Psoas muscle (tissue), 8 donors: ENCODE measurements around the gene PKNOX2. TPM values are rescaled to one million over a fixed set of nuclear protein-coding genes. Genes with fewer than 3 reads are reported as not detected.

ENCODE experiments used
- ATAC-seq, 4 donors: fragments of 200-7000 bp; cut with Tn5 transposase; one replicate each; pipeline ENCODE4 v1.9.1; 2020; ENCODE audit warnings: moderate library complexity in 3 of 4, mild to moderate bottlenecking in 2 of 4
- DNase-seq, 2 donors: peaks; one replicate each; pipeline ENCODE4 v3.0.0-alpha.2; 2020
- H3K27ac ChIP-seq: fragments of 200-600 bp; one replicate; pipeline ENCODE4 v1.8.0; 2022
- H3K27me3 ChIP-seq, 3 donors: fragments of 200-600 bp in 1 of 3; one replicate each; pipeline versions ENCODE4 v1.6.1 to v1.8.0; 2013 to 2022; ENCODE audit warnings: low read length in 2 of 3, mild to moderate bottlenecking in 2 of 3, moderate library complexity in 1 of 3; ENCODE audit not compliant: insufficient read depth in 3 of 3
- H3K36me3 ChIP-seq, 2 donors: fragments of 200-600 bp in 1 of 2; one replicate each; pipeline versions ENCODE4 v1.6.1 to v1.8.0; 2013 to 2022; ENCODE audit warnings: low read depth in 1 of 2, mild to moderate bottlenecking in 1 of 2, moderate library complexity in 1 of 2; ENCODE audit not compliant: insufficient read depth in 1 of 2
- H3K4me1 ChIP-seq: fragments of 200-600 bp; one replicate; pipeline ENCODE4 v1.8.0; 2022
- H3K4me3 ChIP-seq: fragments of 200-600 bp; one replicate; pipeline ENCODE4 v1.8.0; 2022; ENCODE audit warnings: mild to moderate bottlenecking
- H3K9me3 ChIP-seq: fragments of 200-600 bp; one replicate; pipeline ENCODE4 v1.8.0; 2022
- WGBS, 3 donors: extraction: QIAGEN DNeasy Blood & Tissue Kit; methylation state at CpG; one replicate each; pipeline versions ENCODE4 v1.1.6 to v1.1.7; 2013; 5-methylcytosine and 5-hydroxymethylcytosine counted together
- intact Hi-C, 2 donors: fragments of 100-400 bp; cut with DNase I; formaldehyde crosslinking; loops; one replicate each; pipeline versions ENCODE4 v1.11.0 to v1.14.2; 2022
- polyA plus RNA-seq, 3 donors: library from polyadenylated mRNA; stranded (reverse); fragments of 200-250 nt; gene quantifications; one replicate each; pipeline ENCODE4 v1.2.3, GENCODE V29; 2013
- total RNA-seq, 4 donors: library from RNA; stranded (reverse); fragmentation: NEBNext Ultra II Directional in 2 of 4; extraction: Animal tissue kit (Norgen Biotek cat#: 25700) in 2 of 4; gene quantifications; one replicate each; pipeline versions ENCODE4 v1.2.1 to v1.2.4, GENCODE V29; 2021 to 2023
- TF ChIP-seq, protein P1 (sequence below): fragments of 200-600 bp; IDR thresholded peaks from one replicate; pipeline ENCODE4 v1.8.0; 2022; ENCODE audit warnings: antibody characterized with exemption
- donor health status: healthy with polysubstance abuse.
- donor health status: DM: no; HTN: no; CAD: no; lungs with moderate emphysema.
- donor health status: Bipolar disorder and iron deficiency.
- donor health status: healthy.
- donor health status: DM: yes; HTN: yes; CAD: no.
- donor health status: DM: no; HTN: no; CAD: no.
- donor health status: DM: no; HTN: no; CAD: no.
- donor health status: DM: yes; HTN: yes; CAD: no.

PKNOX2 gene
- total and polyA plus RNA-seq, 7 donors = 1.8 to 30.5 (median 14.5) TPM

DNA sequence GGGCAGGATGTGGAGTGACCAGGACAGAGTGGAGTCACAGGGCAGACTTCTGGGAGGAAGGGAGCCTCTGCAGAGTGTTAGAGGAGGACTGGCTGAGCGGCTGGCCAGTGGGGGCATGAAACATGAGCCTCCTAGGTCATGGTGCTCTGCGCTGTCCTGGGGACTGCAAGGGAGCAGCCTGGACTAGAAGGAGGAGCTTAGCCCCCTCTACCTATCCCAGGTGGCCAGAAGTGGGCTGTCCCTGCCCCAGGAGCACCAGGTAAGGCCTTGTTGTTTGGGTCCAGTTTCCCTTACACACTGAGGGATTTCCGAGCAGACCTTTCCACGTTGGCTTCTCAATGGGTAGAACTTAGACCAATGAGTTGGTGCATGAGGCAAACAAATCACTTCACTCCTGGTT is 7.4 kb downstream of the PKNOX2 start:
- peaks cover 62% of the 10 kb centered on the region for H3K4me1 ChIP-seq
- TF ChIP-seq, protein P1, sequence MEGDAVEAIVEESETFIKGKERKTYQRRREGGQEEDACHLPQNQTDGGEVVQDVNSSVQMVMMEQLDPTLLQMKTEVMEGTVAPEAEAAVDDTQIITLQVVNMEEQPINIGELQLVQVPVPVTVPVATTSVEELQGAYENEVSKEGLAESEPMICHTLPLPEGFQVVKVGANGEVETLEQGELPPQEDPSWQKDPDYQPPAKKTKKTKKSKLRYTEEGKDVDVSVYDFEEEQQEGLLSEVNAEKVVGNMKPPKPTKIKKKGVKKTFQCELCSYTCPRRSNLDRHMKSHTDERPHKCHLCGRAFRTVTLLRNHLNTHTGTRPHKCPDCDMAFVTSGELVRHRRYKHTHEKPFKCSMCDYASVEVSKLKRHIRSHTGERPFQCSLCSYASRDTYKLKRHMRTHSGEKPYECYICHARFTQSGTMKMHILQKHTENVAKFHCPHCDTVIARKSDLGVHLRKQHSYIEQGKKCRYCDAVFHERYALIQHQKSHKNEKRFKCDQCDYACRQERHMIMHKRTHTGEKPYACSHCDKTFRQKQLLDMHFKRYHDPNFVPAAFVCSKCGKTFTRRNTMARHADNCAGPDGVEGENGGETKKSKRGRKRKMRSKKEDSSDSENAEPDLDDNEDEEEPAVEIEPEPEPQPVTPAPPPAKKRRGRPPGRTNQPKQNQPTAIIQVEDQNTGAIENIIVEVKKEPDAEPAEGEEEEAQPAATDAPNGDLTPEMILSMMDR = no peak

DNA sequence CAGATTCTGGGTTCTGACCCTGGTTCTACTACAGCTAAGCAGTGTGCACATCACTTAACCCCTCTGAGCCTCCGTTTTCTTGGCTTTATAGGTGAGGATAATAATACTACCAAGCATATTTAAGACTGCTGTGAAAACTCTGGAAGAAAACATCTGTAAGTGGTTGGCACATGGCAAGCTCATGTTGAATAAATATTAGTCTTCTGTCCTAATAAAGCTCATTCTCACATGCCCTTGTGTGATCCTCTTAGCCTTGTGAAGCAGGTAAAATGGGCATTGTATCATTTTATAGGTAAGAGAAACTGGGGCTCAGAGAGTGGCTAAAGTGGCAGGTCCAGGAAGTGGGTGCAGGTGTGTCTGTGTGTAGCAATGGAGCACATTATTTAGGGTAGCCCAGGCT is 8.5 kb downstream of the PKNOX2 start:
- H3K4me1 ChIP-seq = peaks cover 51% of the 10 kb centered on the region
- no peak for ATAC-seq
- no peak overlapping the region for H3K4me3 ChIP-seq
- WGBS, 3 donors = 77 to 95% (median 79%) methylated on average over 1 of the region's 1 CpG
- no peaks in the 10 kb centered on the region for H3K9me3 ChIP-seq
- intact Hi-C loops = loop anchor here in 1 of 2 donors (5.0 kb wide), 1 partner anchor 39 kb away; no protein-coding TSS in a partner anchor
- H3K36me3 ChIP-seq = no peaks in the 10 kb centered on the region
- no peak for DNase-seq
- no peak overlapping the region for H3K27ac ChIP-seq
- TF ChIP-seq, protein P1 = no peak
- H3K27me3 ChIP-seq = no peaks in the 10 kb centered on the region

More for the DNA sequence above, 7.4 kb downstream of the PKNOX2 start:
- Histone ChIP-seq H3K4me3 (no peak overlapping the region), H3K36me3 (no peaks in the 10 kb centered on the region), H3K9me3 (no peaks in the 10 kb centered on the region), H3K27ac (no peak overlapping the region), H3K27me3 (no peaks in the 10 kb centered on the region)
- intact Hi-C loops = loop anchor here in 1 of 2 donors (5.0 kb wide), 1 partner anchor 40 kb away; no protein-coding TSS in a partner anchor
- 80 to 97% (median 86%) methylated on average over 4 of the region's 4 CpGs for WGBS, 3 donors
- peak in 1 of 4 donors; percentile 4 for ATAC-seq
- no peak for DNase-seq

DNA sequence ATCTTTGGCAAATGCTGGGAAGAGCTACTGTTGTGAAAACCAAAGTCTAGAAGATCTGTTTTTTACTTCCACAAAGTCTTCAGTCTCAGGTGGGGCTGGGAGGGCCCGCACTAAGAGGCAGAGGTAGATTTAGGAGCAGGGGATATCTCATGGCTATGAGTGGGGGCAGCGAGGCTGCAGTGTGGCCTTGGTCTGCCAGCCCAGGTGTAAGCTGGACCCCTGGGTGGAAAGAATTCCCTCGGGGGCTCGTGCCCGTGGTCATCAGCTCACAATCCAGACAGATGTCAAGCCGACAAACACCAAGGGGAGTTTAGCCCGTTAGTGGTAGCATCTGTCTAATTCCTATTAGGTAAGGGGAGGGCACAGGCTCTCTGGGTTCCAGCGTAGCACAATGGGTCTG is 9.0 kb downstream of the PKNOX2 start:
- no peak overlapping the region for H3K27ac ChIP-seq
- no peak for ATAC-seq
- no peaks in the 10 kb centered on the region for H3K36me3 ChIP-seq
- H3K9me3 ChIP-seq = no peaks in the 10 kb centered on the region
- WGBS, 3 donors = 68 to 73% (median 71%) methylated on average over 8 of the region's 8 CpGs
- no peaks in the 10 kb centered on the region for H3K27me3 ChIP-seq
- no peak for DNase-seq
- peaks cover 46% of the 10 kb centered on the region for H3K4me1 ChIP-seq
- intact Hi-C loops = loop anchor here in 1 of 2 donors (5.0 kb wide), 1 partner anchor 39 kb away; no protein-coding TSS in a partner anchor
- TF ChIP-seq, protein P1 = no peak
- no peak overlapping the region for H3K4me3 ChIP-seq

DNA sequence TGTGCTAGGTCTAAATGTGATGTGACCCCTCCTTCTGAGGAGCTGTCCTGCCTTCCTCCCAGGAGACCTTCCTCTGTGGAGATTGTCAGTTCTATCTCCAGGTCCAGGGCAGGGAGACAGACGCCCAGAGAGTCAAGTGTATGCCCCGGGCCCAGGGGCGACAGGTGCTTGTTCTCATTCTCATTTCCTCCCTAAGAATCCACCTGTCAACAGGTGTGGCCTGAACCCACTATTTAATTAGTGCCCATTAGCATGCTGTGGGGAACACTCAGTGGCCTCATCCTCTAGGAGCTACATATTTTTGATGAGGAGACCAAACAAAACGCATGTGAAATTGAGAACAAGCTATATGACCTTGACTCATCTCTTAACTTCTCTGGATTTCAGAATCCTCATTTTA is 9.5 kb downstream of the PKNOX2 start:
- peaks cover 41% of the 10 kb centered on the region for H3K4me1 ChIP-seq
- intact Hi-C loops = loop anchor here in 1 of 2 donors (5.0 kb wide), 1 partner anchor 38 kb away; no protein-coding TSS in a partner anchor
- WGBS, 3 donors = 78 to 85% (median 79%) methylated on average over 4 of the region's 4 CpGs

More for the DNA sequence above, 9.5 kb downstream of the PKNOX2 start:
- H3K36me3 ChIP-seq = no peaks in the 10 kb centered on the region
- no peak overlapping the region for H3K27ac ChIP-seq
- H3K9me3 ChIP-seq = no peaks in the 10 kb centered on the region
- TF ChIP-seq, protein P1 = no peak
- H3K4me3 ChIP-seq = no peak overlapping the region
- H3K27me3 ChIP-seq = no peaks in the 10 kb centered on the region
- DNase-seq (no peak), ATAC-seq (no peak)
